H1 (cell line): ENCODE measurements around the gene PPP1R15B.

Experiments
- CREB1 ChIP-seq: IDR thresholded peaks from 2 replicates; pipeline ENCODE4 v1.6.1; 2012; ENCODE audit warnings: inconsistent platforms
- EP300 ChIP-seq, 2 experiments: IDR thresholded peaks; 1 replicate in 1 of 2; 2 replicates in 1 of 2; pipeline ENCODE4 v1.6.1; 2011 to 2012; ENCODE audit warnings: low read depth in 2 of 2, low read length in 2 of 2, mild to moderate bottlenecking in 2 of 2, borderline replicate concordance in 1 of 2, inconsistent platforms in 1 of 2, moderate library complexity in 1 of 2
- EZH2 ChIP-seq: fragments of 200-600 bp; sonication (generic); IDR thresholded peaks from 2 replicates; pipeline ENCODE4 v1.7.1; 2012; ENCODE audit warnings: low read depth, mild to moderate bottlenecking, moderate library complexity, low read length, inconsistent platforms; ENCODE audit not compliant: severe bottlenecking
- GABPA ChIP-seq: IDR thresholded peaks from 2 replicates; pipeline ENCODE4 v1.6.1; 2011; ENCODE audit warnings: mild to moderate bottlenecking, low read length, moderate library complexity, borderline replicate concordance; ENCODE audit not compliant: insufficient read depth
- JUND ChIP-seq: IDR thresholded peaks from 2 replicates; pipeline ENCODE4 v1.6.1; 2011; ENCODE audit warnings: mild to moderate bottlenecking, improper control_type of control experiment, low read length
- NRF1 ChIP-seq: IDR thresholded peaks from 2 replicates; pipeline ENCODE4 v1.6.1; 2011; ENCODE audit warnings: mild to moderate bottlenecking, low read depth, low read length, improper control_type of control experiment
- POLR2AphosphoS5 ChIP-seq: IDR thresholded peaks from 2 replicates; pipeline ENCODE4 v1.6.1; 2011; ENCODE audit warnings: low read depth, low read length
- RFX5 ChIP-seq: IDR thresholded peaks from 2 replicates; pipeline ENCODE4 v1.6.1; 2011; ENCODE audit warnings: low read depth, low read length, improper control_type of control experiment, borderline replicate concordance
- SRF ChIP-seq: IDR thresholded peaks from 2 replicates; pipeline ENCODE4 v1.6.1; 2011; ENCODE audit warnings: mild to moderate bottlenecking, low read depth, low read length, moderate library complexity
- TAF1 ChIP-seq: IDR thresholded peaks from 2 replicates; pipeline ENCODE4 v1.6.1; 2011; ENCODE audit warnings: mild to moderate bottlenecking, low read depth, low read length
- YY1 ChIP-seq: IDR thresholded peaks from 2 replicates; pipeline ENCODE4 v1.6.1; 2011; ENCODE audit warnings: low read depth, mild to moderate bottlenecking, low read length
- TF ChIP-seq, protein P1 (sequence below), 3 experiments: IDR thresholded peaks; 1 replicate in 2 of 3; 2 replicates in 1 of 3; pipeline versions ENCODE4 v1.5.1 to v1.6.1; 2011; ENCODE audit warnings: low read length in 3 of 3, mild to moderate bottlenecking in 3 of 3, inconsistent platforms in 2 of 3, low read depth in 1 of 3, moderate library complexity in 1 of 3; ENCODE audit not compliant: insufficient read depth in 1 of 3; ENCODE audit errors: control extremely low read depth in 1 of 3

DNA sequence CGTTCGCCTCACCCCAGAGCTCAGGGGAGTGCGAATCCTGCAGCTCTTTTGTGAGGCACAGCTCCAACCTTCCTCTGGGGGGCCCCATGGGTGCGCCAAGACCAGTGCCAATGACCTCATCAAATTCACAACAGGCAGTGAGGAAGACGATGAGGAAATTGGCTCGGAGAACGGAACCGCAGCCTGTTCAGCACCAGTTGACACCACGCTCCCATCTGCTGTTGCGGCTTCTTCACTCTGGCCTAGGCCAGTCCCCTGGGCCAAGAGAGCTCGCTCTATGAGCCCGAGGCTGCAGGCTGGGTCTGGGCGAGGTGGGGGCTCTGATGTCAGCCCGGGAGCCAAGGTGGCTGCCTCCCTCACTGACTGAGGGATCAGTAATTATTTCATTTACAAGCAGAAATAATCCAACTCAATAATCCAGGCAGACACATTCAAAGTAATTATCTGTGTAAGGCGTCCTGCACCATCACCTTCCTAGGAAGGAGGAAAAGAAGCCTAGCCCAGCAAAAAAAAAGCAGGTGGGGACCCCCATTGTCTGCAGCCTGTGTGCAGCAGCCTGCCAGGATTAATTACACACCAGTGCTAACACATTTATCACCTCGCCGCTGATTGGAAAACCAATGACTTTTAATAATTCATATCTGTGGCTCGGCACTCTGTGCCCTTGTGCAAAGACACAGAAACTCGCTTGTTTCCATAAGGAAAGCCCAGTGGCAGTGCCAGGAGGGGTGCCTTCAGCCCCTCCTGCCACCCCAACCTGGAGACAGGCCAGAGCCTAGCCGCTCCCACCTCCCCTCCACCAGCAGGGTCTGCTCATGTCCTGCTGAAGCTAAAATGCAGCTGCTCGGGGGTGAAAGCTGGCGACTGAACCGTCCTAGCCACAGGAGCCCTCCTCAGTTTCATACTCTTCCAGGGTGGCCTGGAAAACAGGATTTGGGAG is 53.8 kb downstream of the PPP1R15B start:
- TF ChIP-seq NRF1: no peak
- no peak for TF ChIP-seq EZH2
- TF ChIP-seq, protein P1, sequence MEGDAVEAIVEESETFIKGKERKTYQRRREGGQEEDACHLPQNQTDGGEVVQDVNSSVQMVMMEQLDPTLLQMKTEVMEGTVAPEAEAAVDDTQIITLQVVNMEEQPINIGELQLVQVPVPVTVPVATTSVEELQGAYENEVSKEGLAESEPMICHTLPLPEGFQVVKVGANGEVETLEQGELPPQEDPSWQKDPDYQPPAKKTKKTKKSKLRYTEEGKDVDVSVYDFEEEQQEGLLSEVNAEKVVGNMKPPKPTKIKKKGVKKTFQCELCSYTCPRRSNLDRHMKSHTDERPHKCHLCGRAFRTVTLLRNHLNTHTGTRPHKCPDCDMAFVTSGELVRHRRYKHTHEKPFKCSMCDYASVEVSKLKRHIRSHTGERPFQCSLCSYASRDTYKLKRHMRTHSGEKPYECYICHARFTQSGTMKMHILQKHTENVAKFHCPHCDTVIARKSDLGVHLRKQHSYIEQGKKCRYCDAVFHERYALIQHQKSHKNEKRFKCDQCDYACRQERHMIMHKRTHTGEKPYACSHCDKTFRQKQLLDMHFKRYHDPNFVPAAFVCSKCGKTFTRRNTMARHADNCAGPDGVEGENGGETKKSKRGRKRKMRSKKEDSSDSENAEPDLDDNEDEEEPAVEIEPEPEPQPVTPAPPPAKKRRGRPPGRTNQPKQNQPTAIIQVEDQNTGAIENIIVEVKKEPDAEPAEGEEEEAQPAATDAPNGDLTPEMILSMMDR (IDR thresholded peaks at IDR 0.05; ENCODE audit: control extremely low read depth in 1 of 3, insufficient read depth in 1 of 3, low read depth in 1 of 3, low read length in 3 of 3): peak; percentile 13 to 33 (median 25); a peak in 3 of 4 replicates
- no peak for TF ChIP-seq GABPA
- TF ChIP-seq POLR2AphosphoS5: no peak
- no peak for TF ChIP-seq RFX5
- no peak for TF ChIP-seq SRF
- no peak for TF ChIP-seq EP300 (IDR thresholded peaks at IDR 0.05; ENCODE audit: borderline replicate concordance in 1 of 2, low read depth in 2 of 2, low read length in 2 of 2)
- no peak for TF ChIP-seq JUND
- TF ChIP-seq TAF1: no peak
- no peak for TF ChIP-seq YY1
- TF ChIP-seq CREB1: no peak
